GM10266 (cell line): ENCODE measurements around the gene ATP9A.
A peak's percentile ranks its signal among the peaks of the same experiment; 100 is the strongest.

ENCODE experiments used
- DNase-seq: peaks from one replicate; pipeline ENCODE4 v3.0.0; 2012; ENCODE audit errors: extremely low spot score
- CTCF ChIP-seq: IDR thresholded peaks from 2 replicates; pipeline ENCODE4 v1.5.1; 2012; ENCODE audit warnings: mild to moderate bottlenecking, low read depth; ENCODE audit not compliant: control insufficient read depth, insufficient read depth; ENCODE audit errors: missing control alignments

ATP9A gene

GRCh38 chr20:51643390-51643789, 124.8 kb downstream of the ATP9A start:
- no peak for DNase-seq
- no peak for TF ChIP-seq CTCF

- TF ChIP-seq CTCF = no peak
- no peak for DNase-seq
Observed at GRCh38 chr20:51641866-51642265, 126.3 kb downstream of the ATP9A start.

- no peak for TF ChIP-seq CTCF
- no peak for DNase-seq
Observed at GRCh38 chr20:51640743-51641142, 127.4 kb downstream of the ATP9A start.

- peak; percentile 60 for TF ChIP-seq CTCF
Observed at GRCh38 chr20:51639206-51639832, 128.9 kb downstream of the ATP9A start.

GRCh38 chr20:51637241-51637640, 130.9 kb downstream of the ATP9A start:
- TF ChIP-seq CTCF = no peak
- no peak for DNase-seq

More at GRCh38 chr20:51639206-51639832, 128.9 kb downstream of the ATP9A start:
- DNase-seq = peak; percentile 57

GRCh38 chr20:51636123-51636522, 132.1 kb downstream of the ATP9A start:
- no peak for TF ChIP-seq CTCF
- no peak for DNase-seq

- TF ChIP-seq CTCF = no peak
- no peak for DNase-seq
Observed at GRCh38 chr20:51635680-51636079, 132.5 kb downstream of the ATP9A start.
